Keratinocyte (primary cell): ENCODE measurements around the gene GRK5. TPM values are rescaled to one million over a fixed set of nuclear protein-coding genes. Genes with fewer than 3 reads are reported as not detected.

Source experiments
- DNase-seq: peaks from one replicate; pipeline ENCODE4 v3.0.0-alpha.2; 2011; ENCODE audit warnings: low read depth, missing footprints, low spot score
- FAIRE-seq: peaks from 2 replicates; lab custom pipeline; 2011; peaks lifted over from hg19 to GRCh38; lab: Jason Lieb, UNC
- H2AFZ ChIP-seq: 2 replicates; pipeline ENCODE4 v1.6.0; 2012; ENCODE audit warnings: low read length, control low read depth, inconsistent platforms; ENCODE audit not compliant: control insufficient read depth
- H3K27ac ChIP-seq: 2 replicates; pipeline ENCODE4 v1.5.1; 2011; ENCODE audit warnings: low read length; ENCODE audit not compliant: control insufficient read depth, insufficient read depth
- H3K27me3 ChIP-seq: 3 replicates; pipeline ENCODE4 v1.6.0; 2011; ENCODE audit warnings: low read length; ENCODE audit not compliant: control insufficient read depth, insufficient read depth; ENCODE audit errors: extremely low read depth
- H3K36me3 ChIP-seq, 2 experiments: 2 replicates in 1 of 2; 3 replicates in 1 of 2; pipeline ENCODE4 v1.5.1; 2011; ENCODE audit warnings: low read length in 2 of 2, mild to moderate bottlenecking in 1 of 2; ENCODE audit not compliant: control insufficient read depth in 2 of 2, insufficient read depth in 2 of 2; ENCODE audit errors: extremely low read depth in 1 of 2
- H3K4me1 ChIP-seq: 3 replicates; pipeline ENCODE4 v1.5.1; 2011; ENCODE audit warnings: low read length; ENCODE audit not compliant: control insufficient read depth, insufficient read depth; ENCODE audit errors: extremely low read depth
- H3K4me2 ChIP-seq: 3 replicates; pipeline ENCODE4 v1.6.0; 2011; ENCODE audit warnings: low read depth, low read length; ENCODE audit not compliant: control insufficient read depth, insufficient read depth; ENCODE audit errors: extremely low read depth
- H3K4me3 ChIP-seq, 3 experiments: fragments of 200-600 bp in 1 of 3; sonication (generic) in 1 of 3; 2 replicates in 2 of 3; 3 replicates in 1 of 3; pipeline ENCODE4 v1.5.1; 2011 to 2016; ENCODE audit warnings: low read length in 3 of 3, mild to moderate bottlenecking in 3 of 3, control low read depth in 2 of 3, inconsistent platforms in 1 of 3, low read depth in 1 of 3, mixed read lengths in 1 of 3, mixed run types in 1 of 3, moderate library complexity in 1 of 3; ENCODE audit not compliant: control insufficient read depth in 2 of 3, insufficient read depth in 2 of 3; ENCODE audit errors: extremely low read depth in 1 of 3
- H3K79me2 ChIP-seq: 2 replicates; pipeline ENCODE4 v1.6.0; 2012; ENCODE audit warnings: low read length; ENCODE audit not compliant: control insufficient read depth, insufficient read depth
- H3K9ac ChIP-seq: 3 replicates; pipeline ENCODE4 v1.6.0; 2011; ENCODE audit warnings: low read length; ENCODE audit not compliant: control insufficient read depth, insufficient read depth; ENCODE audit errors: extremely low read depth
- H3K9me1 ChIP-seq: 3 replicates; pipeline ENCODE4 v1.6.0; 2011; ENCODE audit warnings: low read length; ENCODE audit not compliant: control insufficient read depth, insufficient read depth; ENCODE audit errors: extremely low read depth
- H3K9me3 ChIP-seq: 2 replicates; pipeline ENCODE4 v1.5.1; 2012; ENCODE audit warnings: low read depth, low read length; ENCODE audit not compliant: control insufficient read depth
- H4K20me1 ChIP-seq: 3 replicates; pipeline ENCODE4 v1.6.0; 2011; ENCODE audit warnings: low read length; ENCODE audit not compliant: control insufficient read depth, insufficient read depth; ENCODE audit errors: extremely low read depth
- EZH2 ChIP-seq: IDR thresholded peaks from one replicate; pipeline ENCODE4 v1.6.1; 2012; ENCODE audit warnings: inconsistent platforms, mild to moderate bottlenecking, low read length, moderate library complexity
- dilution Hi-C: fragments of 300-500 bp; cut with MboI; formaldehyde crosslinking; loops from one replicate; pipeline ENCODE4 v1.7.0; 2020; ENCODE audit warnings: low sequenced_read_pairs; ENCODE audit not compliant: extremely low pct_ligation_motif_present
- polyA plus RNA-seq, 5 experiments: library from polyadenylated mRNA; depleted of rRNA in 3 of 5; stranded (reverse) in 3 of 5; stranded (forward) in 1 of 5; unstranded in 1 of 5; fragments of >200 nt; gene quantifications; 1 replicate in 1 of 5; 2 replicates in 3 of 5; 3 replicates in 1 of 5; pipeline versions ENCODE4 v1.2.1 to v1.2.3, GENCODE V29; 2011 to 2012; ENCODE audit warnings: missing spikeins in 2 of 5, low read depth in 1 of 5, low replicate concordance in 1 of 5
- TF ChIP-seq, protein P1 (sequence below), 3 experiments: IDR thresholded peaks in 1 of 3; conservative IDR thresholded peaks in 1 of 3; optimal IDR thresholded peaks in 1 of 3; 2 replicates in 2 of 3; 3 replicates in 1 of 3; pipeline versions ENCODE3 to v1.5.1; 2011; ENCODE audit warnings: low read length in 3 of 3, mild to moderate bottlenecking in 3 of 3, moderate library complexity in 2 of 3, control low read depth in 1 of 3, inconsistent platforms in 1 of 3; ENCODE audit not compliant: insufficient read depth in 2 of 3; ENCODE audit errors: extremely low read depth in 1 of 3

GRK5 gene
- polyA plus RNA-seq, 1 donor (not counting 4 experiments of a cell fraction or from before 2014, with no cell fraction given), result 7.6 TPM

DNA sequence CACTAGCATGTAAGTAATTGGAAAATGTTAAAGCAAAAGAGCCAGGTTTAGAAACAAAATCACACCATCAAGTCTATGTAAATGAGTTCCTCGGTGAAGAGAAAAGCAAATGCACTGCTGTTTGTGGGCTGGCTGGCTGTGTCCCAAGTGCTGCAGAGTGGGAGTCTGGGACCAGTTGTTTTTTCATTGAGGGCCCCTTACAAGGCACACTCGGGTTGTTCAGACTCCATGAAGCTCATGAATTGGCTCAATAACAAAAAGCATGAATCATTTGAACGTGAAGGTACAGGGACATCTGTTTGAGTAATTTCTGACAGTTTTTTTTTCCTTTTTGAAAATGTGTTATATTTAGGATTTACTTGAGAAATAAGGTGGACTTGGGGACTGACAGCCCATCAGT lies 28.0 kb downstream of the GRK5 start:
- FAIRE-seq (peak; percentile 23), DNase-seq (no peak)
- no peaks in the 10 kb centered on the region for H3K36me3 ChIP-seq
- no peaks in the 10 kb centered on the region for H3K9me3 ChIP-seq
- H3K4me3 ChIP-seq, result no peak overlapping the region
- no peak for TF ChIP-seq EZH2
- TF ChIP-seq, protein P1, sequence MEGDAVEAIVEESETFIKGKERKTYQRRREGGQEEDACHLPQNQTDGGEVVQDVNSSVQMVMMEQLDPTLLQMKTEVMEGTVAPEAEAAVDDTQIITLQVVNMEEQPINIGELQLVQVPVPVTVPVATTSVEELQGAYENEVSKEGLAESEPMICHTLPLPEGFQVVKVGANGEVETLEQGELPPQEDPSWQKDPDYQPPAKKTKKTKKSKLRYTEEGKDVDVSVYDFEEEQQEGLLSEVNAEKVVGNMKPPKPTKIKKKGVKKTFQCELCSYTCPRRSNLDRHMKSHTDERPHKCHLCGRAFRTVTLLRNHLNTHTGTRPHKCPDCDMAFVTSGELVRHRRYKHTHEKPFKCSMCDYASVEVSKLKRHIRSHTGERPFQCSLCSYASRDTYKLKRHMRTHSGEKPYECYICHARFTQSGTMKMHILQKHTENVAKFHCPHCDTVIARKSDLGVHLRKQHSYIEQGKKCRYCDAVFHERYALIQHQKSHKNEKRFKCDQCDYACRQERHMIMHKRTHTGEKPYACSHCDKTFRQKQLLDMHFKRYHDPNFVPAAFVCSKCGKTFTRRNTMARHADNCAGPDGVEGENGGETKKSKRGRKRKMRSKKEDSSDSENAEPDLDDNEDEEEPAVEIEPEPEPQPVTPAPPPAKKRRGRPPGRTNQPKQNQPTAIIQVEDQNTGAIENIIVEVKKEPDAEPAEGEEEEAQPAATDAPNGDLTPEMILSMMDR (optimal IDR thresholded peaks at IDR 0.05 in 1 of 3, IDR thresholded peaks at IDR 0.05 in 1 of 3, conservative IDR thresholded peaks at IDR 0.05 in 1 of 3; ENCODE audit: extremely low read depth in 1 of 3, insufficient read depth in 2 of 3, low read length in 3 of 3), result no peak
- H3K9me1 ChIP-seq, result no peaks in the 10 kb centered on the region
- dilution Hi-C loops, result no loop called here
- H3K27ac ChIP-seq, result no peak overlapping the region
- no peak overlapping the region for H3K9ac ChIP-seq
- H3K27me3 ChIP-seq, result no peaks in the 10 kb centered on the region
- H3K4me1 ChIP-seq, result peaks cover 7% of the 10 kb centered on the region
- H3K4me2 ChIP-seq, result no peak overlapping the region
- no peak overlapping the region for H2AFZ ChIP-seq
- no peaks in the 10 kb centered on the region for H4K20me1 ChIP-seq
- no peaks in the 10 kb centered on the region for H3K79me2 ChIP-seq

DNA sequence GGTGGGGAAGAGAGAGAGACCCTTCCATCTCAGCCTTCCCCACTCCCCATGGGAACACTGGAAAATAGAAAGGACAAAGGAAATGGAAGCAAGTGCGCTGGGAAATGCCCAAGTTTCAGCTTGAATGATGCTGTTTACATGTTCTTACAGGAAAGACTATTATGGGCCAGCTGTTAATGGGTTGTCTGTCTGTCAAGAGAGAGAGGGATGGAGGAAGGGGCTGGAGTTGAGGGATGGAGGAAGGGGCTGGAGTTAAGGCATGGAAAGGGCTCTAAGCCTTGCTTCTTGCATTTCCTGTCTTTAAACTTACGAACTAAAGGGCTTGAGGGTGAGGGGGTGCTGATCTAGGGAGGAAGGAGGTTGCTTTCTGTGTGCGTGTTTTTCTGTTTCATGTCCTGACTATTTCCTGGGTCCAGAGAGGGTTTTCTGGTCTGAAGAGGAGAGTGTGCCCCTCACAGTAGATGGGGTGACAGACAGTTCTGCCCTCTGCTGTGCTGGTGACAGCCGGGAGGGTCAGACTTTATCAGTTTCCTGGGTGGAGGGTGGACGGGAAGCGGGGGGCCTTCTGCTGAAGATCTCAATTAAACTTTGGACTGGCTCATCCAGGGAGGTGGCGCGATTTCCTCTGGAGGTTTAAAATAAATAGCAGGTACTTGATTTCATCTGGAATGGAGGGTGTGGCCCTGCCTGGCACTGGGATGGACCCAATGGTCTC lies 30.5 kb downstream of the GRK5 start:
- no peak overlapping the region for H3K9ac ChIP-seq
- DNase-seq (no peak), FAIRE-seq (no peak)
- H2AFZ ChIP-seq, result no peak overlapping the region
- dilution Hi-C loops, result no loop called here
- no peak overlapping the region for H3K4me2 ChIP-seq
- no peaks in the 10 kb centered on the region for H4K20me1 ChIP-seq
- H3K4me1 ChIP-seq, result peaks cover 7% of the 10 kb centered on the region
- H3K9me3 ChIP-seq, result no peaks in the 10 kb centered on the region
- H3K9me1 ChIP-seq, result no peaks in the 10 kb centered on the region
- H3K4me3 ChIP-seq, result no peak overlapping the region
- H3K27me3 ChIP-seq, result no peaks in the 10 kb centered on the region
- no peak for TF ChIP-seq EZH2
- TF ChIP-seq, protein P1 (optimal IDR thresholded peaks at IDR 0.05 in 1 of 3, IDR thresholded peaks at IDR 0.05 in 1 of 3, conservative IDR thresholded peaks at IDR 0.05 in 1 of 3; ENCODE audit: extremely low read depth in 1 of 3, insufficient read depth in 2 of 3, low read length in 3 of 3), result no peak
- H3K27ac ChIP-seq, result no peak overlapping the region
- no peaks in the 10 kb centered on the region for H3K36me3 ChIP-seq
- H3K79me2 ChIP-seq, result no peaks in the 10 kb centered on the region
